Neural progenitor cell (in vitro differentiated cells): ENCODE data around the gene PRDM15.

ENCODE experiments used
- CTCF ChIP-seq: fragments of 200-600 bp; sonication (generic); IDR thresholded peaks from 2 replicates; pipeline ENCODE4 v1.5.1; 2017; ENCODE audit warnings: antibody characterized with exemption, mild to moderate bottlenecking
- EZH2phosphoT487 ChIP-seq: fragments of 200-600 bp; sonication (generic); IDR thresholded peaks from 2 replicates; pipeline ENCODE4 v1.6.1; 2017; ENCODE audit warnings: antibody characterized with exemption

DNA sequence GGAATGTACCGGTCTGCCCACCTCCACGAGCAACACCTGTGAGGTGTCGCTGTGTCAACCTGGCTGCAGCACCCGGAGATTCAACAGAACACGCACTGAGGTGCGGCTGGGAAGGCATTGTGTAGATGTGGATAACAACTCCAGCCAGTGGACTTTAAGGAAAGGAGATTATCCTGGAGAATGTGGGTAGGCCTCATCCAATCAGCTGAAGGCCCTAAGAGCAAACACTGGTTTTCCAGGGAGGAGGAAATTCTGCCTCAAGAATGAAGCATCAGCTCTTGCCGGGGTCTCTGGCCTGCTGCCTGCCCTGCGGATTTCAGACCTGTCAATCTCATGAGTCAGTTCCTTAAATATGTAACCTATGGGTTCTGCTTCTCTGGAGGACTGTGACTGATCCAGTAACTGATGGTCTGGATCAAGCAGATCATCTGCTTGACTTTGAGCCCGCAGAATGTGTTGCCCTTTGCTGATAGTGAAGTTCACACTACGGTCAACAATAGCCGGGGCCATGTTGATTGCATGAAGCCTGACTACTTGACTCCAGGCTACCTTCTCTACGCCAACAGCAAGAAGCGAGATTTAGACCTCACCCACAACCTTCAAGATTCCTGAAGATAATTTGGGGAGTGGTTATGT lies 15.9 kb upstream of the PRDM15 start:
- TF ChIP-seq CTCF (no peak), EZH2phosphoT487 (no peak)
